Right hindlimb (tissue), 1 donor: ENCODE data around the gene ARHGEF26.
A peak's percentile ranks its signal among the peaks of the same experiment; 100 is the strongest.
"Not testable (repeated sequence)": the region's sequence is repeated elsewhere in the genome, so short reads cannot be mapped to it uniquely, and the experiment has no call there.

ENCODE experiments used
- DNase-seq: peaks from one replicate; pipeline ENCODE4 v3.0.0-alpha.2; 2018

Gene ARHGEF26, protein sequence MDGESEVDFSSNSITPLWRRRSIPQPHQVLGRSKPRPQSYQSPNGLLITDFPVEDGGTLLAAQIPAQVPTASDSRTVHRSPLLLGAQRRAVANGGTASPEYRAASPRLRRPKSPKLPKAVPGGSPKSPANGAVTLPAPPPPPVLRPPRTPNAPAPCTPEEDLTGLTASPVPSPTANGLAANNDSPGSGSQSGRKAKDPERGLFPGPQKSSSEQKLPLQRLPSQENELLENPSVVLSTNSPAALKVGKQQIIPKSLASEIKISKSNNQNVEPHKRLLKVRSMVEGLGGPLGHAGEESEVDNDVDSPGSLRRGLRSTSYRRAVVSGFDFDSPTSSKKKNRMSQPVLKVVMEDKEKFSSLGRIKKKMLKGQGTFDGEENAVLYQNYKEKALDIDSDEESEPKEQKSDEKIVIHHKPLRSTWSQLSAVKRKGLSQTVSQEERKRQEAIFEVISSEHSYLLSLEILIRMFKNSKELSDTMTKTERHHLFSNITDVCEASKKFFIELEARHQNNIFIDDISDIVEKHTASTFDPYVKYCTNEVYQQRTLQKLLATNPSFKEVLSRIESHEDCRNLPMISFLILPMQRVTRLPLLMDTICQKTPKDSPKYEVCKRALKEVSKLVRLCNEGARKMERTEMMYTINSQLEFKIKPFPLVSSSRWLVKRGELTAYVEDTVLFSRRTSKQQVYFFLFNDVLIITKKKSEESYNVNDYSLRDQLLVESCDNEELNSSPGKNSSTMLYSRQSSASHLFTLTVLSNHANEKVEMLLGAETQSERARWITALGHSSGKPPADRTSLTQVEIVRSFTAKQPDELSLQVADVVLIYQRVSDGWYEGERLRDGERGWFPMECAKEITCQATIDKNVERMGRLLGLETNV

DNA sequence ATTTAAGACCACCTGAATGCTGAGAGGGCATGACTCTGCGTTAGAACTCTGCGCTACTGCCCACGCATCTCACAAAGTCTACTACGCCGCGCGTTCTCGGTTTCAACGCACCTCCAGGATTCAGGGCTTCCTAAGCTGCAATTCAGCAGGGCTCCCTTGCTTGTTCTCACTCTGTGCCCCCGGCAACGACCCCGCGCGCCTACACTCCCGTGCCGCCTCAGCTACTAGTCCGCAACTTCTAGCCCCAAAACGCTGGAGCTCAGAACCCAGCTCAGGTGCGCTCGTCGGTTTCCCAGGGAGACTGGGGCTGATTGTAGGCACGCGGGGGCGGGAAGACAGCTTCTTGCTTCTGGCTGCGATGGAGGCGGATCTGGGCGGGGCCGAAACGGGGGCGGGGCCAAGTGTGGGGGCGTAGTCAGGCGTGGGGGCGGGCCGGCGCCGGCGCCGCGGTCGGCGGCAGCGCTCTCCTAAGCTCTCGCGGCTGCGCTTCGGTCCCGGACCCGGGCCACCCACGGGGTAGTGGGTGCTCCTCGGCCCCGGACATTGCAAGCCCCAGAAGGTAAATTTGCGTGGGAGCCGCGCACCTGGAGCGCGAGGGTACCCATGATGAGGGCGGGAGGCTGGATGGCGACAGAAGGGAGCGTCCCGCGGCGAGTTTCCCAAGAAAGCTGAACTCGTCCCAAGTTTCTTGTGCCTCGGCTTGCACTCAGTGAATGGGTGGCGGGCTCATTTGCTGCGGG, at the start of gene ARHGEF26:
ARHGEF26 (plus strand) TSS at position 430 of the 740 bp plus-strand sequence. CDS start 603 bp downstream, outside the sequence.
- peak; percentile 94 for DNase-seq

DNA sequence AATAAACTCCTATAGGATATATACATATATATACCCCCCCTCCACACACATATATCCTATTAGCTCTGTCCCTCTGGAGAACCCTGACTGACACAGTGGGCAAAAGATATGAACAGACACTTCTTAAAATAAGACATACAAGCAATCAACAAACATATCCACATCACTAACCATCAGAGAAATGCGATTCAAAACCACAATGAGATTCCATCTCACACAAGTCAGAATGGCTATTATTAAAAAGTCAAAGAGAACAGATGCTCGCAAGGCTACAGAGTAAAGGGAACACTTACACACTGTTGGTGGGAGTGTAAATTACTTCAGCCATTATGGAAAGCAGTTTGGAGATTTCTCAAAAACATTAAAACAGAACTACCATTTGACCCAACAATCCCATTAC, 46.2 kb upstream of the ARHGEF26 start:
- DNase-seq, result no peak

DNA sequence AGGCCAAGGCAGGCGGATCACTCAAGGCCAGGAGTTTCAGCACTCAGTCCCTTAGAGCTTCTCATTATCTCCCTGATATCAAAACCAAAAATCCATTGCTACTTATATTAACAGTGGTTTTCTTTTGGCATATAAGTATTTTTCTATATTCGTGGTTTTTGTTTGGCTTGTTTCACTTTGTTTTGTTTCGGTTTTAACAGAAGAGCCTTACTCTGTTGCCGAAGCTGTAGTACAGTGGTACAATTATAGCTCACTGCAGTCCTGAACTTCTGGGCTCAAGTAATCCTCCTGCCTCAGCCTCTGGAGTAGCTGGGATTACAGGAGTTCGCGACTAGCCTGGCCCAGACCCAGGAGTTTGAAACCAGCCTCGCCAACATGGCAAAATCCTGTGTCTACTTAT, 42.5 kb upstream of the ARHGEF26 start:
- DNase-seq, result no peak

DNA sequence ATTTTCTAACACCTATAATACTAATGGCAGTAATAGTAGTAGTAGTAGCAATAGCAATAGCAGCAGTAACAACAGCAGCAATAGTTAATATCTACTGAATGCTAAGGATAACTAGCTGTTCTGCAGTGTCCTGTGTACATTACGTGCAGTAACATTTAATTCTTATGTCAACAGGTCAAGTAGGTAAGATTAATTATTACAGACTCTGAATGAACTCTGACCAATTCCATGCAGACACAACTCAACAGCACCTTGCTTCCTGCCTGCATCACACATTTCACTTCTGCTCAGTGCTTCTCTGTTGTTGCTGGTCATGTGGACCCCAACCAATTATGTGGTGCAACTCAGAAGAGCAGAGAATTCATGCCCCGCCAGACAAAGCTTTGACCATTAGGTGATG, 39.9 kb upstream of the ARHGEF26 start:
- DNase-seq, result no peak

DNA sequence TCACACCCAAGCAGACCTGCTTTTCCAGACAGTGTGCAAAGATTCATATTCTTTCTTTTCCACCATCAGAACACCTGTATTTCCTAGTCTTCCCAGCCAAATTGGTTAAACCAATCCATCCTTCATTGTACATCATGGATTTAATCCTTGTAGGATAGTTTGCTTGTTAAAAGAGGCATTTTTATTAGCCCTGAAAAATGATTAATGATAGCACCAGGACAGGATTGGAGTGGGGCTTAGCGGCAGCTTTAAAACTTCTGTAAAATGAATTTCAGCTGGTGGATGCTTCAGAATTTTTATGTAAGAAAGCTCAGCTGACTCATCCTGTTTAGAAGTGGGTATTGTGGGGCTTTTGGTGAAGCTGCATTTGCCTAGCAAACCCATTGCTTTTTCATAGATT, 36.1 kb upstream of the ARHGEF26 start:
- DNase-seq, result no peak

DNA sequence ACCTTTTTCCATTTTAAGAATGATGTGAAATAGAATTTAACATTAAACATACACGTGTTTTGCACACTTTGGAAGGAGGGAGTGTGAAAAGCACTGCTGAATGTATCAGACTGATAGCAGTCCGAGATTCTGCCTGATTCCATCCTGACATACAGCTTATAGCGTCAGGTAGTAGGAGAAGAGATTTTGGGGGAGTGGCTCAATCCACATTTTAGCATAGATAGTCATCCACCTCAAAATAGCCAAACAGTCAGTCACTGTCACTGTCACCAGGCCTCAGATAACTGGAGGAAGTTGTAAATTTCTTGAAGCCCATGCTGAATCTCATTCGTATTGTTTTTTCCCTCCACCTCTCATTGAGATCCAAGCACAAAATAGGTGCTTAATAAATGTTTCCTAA, 35.4 kb upstream of the ARHGEF26 start:
- no peak for DNase-seq

DNA sequence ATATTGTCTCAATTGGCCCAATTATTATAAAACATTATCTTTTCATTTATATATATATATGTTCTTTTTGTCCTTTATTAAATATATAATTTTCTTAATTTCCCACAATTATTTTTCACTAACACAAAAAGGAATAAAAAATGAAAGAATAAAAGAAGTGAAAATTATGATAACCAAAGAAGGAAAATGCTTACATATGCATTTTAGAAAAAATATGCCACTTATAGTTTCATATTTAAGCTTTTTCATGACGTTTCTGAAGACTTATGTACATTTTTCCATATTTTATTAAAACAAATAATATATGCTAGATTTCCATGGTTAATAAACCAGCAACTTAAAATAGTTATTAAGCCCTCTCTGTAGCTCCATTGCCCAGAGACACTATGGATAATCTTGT, 34.9 kb upstream of the ARHGEF26 start:
- no peak for DNase-seq

DNA sequence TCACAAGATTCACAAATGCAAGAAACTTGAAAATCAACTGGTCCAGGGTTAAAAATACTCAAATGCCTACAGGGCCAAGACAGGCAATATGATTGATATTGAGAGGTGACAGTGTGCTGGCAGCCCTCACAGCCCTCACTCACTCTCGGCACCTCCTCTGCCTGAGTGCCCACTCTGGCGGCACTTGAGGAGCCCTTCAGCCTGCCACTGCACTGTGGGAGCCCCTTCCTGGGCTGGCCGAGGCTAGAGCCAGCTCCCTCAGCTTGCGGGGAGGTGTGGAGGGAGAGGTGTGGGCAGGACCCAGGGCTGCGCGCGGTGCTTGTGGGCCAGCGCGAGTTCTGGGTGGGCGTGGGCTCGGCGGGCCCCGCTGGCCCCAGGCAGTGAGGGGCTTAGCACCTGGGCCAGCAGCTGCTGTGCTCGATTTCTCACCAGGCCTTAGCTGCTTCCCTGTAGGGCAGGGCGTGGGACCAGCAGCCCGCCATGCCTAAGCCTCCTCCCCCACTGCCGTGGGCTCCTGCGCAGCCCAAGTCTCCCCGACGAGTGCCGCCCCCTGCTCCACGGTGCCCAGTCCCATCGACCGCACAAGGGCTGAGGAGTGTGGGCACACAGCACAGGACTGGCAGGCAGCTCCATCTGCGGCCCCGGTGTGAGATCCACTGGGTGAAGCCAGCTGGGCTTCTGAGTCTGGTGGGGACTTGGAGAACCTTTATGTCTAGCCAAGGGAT, 33.3 kb upstream of the ARHGEF26 start:
- DNase-seq, result not testable (repeated sequence)

DNA sequence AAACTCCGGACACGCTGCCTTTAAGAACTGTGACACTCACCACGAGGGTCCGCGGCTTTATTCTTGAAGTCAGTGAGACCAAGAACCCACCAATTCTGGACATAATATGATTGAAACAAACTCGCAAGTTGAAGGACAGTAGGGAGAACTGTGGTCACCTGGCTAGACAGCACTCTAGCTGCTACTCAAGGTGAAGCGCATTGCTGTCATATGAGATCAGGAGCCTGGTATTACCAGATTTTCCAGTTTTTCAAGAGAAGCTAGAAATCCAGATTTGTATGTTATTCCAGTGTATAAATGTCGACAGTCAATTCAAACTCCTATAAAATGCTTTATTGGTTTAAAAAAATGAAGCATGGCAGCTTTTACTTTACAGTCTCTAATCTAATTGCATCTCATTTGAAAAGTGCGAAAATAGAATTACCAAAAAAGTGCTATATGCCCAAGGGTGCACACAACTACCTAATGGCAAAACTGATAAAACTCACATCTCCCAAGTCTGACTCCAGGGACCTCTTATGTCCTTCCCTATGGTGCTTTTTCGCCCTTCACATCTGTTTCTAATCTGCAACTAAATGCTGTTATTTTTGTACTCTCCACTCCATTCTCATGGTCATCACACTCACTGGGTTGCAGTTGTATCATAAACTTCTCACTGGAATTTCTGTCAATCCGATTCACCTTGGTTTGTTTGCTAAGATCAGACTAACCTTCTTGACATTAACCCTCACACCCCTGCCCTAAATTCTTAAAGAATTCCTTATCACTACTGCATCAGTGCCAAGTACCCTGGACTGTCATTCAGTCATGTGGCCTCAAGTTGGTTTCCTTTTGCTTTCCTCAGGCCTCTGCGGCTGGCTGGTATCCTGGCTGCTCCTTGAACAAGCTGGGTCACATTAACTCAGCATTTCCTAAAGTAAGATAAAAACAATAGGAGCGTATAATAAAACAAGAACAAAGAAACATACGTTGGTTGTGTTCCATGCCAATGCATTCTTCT, 31.5 kb upstream of the ARHGEF26 start:
- DNase-seq, result no peak

DNA sequence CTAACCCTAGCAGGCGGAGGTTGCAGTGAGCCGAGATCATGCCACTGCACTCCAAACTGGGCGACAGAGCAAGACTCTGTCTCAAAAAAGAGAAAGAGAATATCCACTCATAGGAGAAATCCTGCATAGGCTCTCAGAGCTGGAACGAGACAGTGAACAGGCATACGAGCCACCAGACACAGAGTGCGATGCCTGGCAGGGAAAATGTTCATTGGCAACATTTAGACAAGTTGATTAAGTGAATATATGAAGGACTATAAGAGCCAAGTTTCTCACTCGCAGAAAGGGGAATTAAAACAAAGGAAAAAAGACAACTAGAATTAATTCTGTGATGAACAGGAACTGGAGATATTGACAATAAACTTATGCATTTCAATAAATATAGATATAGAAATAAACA, 27.1 kb upstream of the ARHGEF26 start:
- no peak for DNase-seq

DNA sequence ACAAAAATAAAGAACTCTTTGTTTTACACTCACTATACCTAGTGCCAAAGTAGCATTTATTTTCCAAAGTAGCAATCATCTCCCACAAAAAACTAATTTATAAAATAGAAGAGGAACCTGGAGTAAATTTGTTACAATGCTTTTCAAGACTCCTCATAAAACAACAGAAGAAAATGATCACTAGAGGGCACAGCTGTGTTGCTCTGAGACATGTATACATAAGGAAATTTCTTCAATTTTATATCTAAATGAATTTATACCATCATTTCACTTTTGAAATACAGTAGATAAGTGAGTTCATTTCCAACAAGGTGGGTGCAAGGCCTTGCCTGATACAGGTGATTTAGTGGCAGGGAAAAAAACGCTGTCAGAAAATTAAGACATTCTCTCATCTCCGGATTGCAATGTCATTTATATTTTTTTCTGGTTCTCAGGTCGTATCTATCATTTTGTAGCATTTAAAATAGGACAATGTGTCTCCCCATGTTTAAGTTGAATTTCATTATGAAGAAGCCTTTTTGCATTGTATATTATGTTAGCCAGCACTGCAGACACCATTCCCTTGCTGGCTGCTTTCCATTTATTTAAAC, 25.3 kb upstream of the ARHGEF26 start:
- DNase-seq, result no peak

DNA sequence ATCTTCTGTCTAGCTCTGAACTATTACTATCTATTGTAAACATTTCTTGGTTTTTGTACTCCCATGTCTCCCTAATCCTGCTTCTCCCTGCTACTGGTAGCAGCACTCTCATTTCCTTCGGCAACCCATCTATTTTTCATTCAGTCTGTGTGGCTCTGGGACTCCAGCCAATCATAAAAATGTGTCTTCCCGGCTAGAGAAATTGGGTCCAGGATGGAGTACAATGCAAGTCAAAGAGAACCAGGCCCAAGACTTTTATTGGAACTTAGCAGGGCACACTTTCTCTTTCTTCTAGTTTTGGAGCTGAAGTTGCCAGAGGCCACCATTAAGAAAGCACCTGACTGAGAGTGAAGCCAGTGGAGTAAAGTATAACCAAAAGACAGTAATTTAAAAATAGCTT, 22.8 kb upstream of the ARHGEF26 start:
- no peak for DNase-seq

DNA sequence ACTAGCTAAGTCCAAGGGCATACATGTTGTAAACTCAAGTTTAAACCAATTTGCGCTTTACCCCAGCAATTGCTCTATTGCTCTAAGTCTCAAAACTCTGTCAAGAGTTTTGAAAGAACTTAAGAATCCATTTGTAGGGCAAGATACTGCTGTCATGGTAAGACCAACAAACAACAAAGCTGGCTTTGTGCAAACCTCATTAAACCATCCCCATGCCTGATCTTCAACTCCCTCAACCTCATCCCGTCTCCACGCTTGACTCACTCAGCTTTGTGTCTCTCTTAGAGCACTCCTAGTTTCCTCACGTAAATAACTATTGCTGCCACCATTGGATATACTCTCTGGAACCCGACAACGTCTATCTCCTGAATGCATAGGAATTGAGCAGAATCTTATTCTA, 20.6 kb upstream of the ARHGEF26 start:
- no peak for DNase-seq

DNA sequence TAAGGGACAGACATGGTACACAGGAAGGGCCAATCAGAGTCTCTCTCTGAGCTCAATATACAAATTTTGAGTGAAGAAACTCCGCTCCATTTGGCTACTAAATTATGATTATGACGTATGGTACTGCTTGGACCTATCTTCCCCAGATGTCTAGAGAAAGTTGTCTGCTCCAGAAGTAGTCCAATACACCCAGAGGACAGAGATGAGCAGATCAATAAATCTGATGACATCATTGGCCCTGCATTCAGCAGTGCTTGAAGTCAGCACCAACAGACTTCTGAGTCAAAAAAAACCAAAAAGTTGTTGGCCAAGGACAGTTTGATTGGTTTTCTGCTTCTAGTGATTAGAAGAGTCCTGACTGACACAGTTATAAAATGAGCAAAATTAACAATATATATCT, 19.9 kb upstream of the ARHGEF26 start:
- DNase-seq, result no peak

DNA sequence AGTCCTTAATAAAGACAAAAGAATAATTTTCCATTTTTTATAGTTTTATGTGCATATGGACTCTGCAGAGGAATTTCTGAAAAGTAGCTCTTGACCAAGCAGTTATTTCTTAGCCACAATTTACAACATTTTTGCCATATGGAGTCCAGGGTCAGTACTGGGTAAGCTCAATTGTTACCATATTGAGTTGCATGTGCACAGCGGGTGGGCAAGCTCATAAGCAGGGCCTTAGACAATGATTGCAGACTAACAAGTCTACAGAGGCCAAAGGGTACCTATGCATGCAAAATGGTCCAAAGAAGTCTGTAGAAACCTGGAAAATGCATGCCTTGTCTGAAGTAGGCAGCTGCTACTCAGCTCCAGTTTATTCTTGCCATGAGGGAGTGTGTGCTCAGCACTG, 19.0 kb upstream of the ARHGEF26 start:
- no peak for DNase-seq

DNA sequence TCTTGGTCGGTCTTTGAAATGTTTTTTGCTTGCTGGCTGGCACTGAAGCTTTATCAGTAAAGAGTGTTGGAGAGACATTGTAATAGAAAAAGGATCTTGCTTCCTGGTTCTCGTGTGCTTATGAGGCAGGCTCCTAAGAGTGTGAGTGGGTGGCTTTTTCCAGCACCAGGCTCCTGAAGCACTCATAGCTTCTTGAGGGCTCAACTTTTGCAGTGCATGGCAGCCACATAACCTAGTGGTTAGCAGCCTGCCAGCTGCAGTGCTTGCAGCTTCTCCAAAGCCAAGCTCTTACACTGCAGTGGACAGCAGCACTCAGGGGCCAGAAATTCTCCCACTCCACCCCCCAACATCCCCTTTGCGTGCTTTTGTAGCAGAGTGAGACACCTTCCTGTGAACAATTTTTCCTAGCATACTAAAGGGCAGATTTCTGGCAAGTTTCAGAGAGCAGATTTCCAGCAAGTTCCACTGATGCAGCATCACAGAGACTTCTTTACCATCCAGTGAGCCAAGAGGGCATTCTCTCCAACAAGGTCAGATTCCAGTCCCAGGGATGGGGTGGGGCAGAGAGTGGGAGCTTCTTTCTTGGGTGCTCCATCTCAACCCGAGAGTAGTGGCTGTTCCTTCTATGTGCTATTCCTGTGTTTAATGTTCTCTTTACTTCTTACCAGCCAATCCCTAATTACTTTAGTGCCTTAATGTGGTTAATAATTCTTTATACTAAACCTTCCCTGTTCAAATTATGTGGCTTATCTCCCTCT, 15.8 kb upstream of the ARHGEF26 start:
- no peak for DNase-seq

DNA sequence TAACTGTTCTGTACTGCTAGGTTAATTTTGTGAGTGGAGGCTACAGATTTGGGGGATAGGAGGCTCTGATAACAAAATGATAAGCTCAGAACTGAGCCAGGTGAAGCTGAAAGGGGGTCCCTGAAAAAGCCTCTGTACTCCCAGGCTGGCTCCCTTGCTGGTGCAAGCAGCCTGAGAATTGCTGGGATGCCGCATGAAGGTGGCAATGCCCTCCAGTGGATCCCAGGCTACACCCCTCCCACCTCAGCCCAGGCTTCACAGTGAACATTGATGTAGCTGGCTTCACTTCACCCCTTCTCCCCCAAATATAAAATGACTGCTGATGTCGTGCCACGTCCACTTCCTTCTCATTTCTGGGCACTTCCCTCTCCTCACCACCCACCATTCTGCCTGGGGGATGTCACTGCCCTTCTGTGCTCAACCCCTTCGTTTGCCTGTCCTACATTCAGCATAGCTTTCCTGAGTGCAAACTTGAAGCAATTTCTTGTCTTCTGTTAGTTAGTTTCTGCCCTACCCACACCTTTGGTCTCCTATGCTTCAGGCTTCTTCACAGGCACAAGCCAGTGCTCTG, 9.7 kb upstream of the ARHGEF26 start:
- DNase-seq, result no peak

DNA sequence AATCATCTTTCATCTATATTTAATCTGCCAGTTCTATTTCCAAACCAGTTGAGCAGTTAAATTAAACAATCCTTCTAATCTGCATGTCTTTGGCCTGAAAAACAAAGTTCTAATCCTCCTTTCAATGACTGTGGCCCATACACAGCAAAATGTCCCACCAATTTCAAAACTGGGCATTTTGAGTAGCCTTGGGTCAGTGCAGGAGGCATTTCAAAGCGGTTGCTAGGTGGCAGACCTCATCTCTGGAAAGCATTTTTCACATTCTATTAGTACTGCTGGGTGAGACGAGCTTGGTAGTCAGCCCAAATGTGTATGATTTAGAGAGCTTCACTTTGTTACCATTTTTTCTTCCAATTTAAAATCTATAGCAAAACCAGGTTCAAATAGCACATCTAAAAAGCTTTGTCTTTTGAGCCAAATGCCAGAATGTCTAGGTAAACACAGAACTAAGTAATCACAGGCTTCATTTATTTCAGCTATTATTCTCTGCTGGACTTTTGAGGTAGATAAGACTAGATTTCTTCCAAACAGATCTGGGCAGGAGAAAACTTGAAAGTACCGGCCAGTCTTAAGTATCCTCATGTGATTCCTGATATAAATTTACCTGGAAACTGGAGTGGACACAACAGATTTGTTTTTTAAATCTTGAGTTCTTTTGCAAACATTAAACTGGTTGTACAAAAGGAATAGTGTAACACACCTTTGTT, 8.9 kb upstream of the ARHGEF26 start:
- no peak for DNase-seq

DNA sequence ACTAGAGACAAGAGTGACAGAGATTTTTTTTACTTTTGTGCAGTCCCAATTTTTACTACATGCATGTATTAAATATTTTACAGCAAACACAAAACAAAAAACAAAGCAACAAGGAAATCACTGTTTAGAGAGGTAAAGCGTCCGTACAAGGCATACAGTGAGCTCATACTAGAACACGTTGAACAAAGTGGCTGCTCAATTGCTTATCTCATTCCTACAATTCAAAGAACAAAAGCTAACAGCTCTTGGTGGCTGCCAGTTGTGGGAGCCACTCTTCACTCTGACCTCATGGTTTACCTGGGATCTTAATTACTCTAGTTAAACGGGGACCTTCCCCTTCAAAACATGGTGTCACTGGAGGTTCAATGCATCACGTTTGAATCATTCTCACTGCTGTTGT, 7.6 kb upstream of the ARHGEF26 start:
- DNase-seq, result no peak
